DND-41 (cell line): Measurements from ENCODE around the gene ID1.

Experiments used
- CTCF ChIP-seq: IDR thresholded peaks from 2 replicates; pipeline ENCODE4 v1.5.1; 2012; ENCODE audit warnings: borderline replicate concordance, low read length, moderate library complexity, mild to moderate bottlenecking; ENCODE audit not compliant: poor library complexity, severe bottlenecking; ENCODE audit errors: extremely low read depth
- EZH2 ChIP-seq: IDR thresholded peaks from 3 replicates; pipeline ENCODE4 v1.6.1; 2012; ENCODE audit warnings: borderline replicate concordance, low read depth, mild to moderate bottlenecking, moderate library complexity, low read length, inconsistent platforms; ENCODE audit not compliant: severe bottlenecking

- TF ChIP-seq CTCF: no peak
- no peak for TF ChIP-seq EZH2
Observed at GRCh38 chr20:31581391-31581790, 23.7 kb upstream of the ID1 start.
